ENCODE data around the gene RING1.

The RING1 gene

GRCh38 chr6:33172688-33173534 is 35.4 kb upstream of the RING1 start:
- no peak for DNase-seq

DNA sequence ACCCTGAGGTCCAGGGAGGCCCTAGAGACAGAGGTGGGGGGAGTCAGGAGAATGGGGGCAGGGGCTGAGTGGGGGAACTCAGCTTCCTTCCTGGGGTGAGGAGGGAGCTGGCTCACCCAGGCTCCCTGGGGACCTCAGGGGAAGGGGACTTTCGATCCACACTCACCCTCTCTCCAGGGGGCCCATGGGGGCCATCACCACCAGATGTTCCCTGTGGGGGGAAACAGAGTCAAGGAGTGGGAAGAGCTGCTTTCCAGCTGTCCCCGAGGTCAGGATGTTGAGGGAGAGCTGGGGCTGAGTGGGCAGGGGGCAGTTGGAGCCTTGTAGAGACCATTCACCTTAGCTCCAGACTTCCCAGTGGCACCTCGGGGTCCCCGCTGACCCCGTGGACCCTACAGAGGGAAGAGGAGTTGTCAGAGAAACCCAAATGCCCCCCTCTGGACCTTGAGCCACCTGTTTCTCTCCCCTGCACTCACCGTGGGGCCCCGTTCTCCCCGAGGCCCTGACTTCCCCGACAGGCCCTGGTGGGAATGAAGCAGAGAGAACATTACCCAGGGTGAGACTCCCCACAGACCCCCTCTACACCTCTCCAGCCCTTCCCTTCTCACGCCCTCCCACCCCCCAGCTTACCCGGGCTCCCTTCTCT is 34.6 kb upstream of the RING1 start:
- no peak for DNase-seq

GRCh38 chr6:33174784-33175183 is 33.5 kb upstream of the RING1 start:
- DNase-seq: no peak

GRCh38 chr6:33175436-33176069 is 32.7 kb upstream of the RING1 start:
- DNase-seq: no peak

- no peak for DNase-seq
Measured at GRCh38 chr6:33176906-33177305, 31.4 kb upstream of the RING1 start.

GRCh38 chr6:33177552-33178446 is 30.5 kb upstream of the RING1 start:
- DNase-seq: no peak

- no peak for DNase-seq
Measured at GRCh38 chr6:33178755-33179475, 29.4 kb upstream of the RING1 start.

GRCh38 chr6:33181141-33181540 is 27.2 kb upstream of the RING1 start:
- DNase-seq: no peak

DNA sequence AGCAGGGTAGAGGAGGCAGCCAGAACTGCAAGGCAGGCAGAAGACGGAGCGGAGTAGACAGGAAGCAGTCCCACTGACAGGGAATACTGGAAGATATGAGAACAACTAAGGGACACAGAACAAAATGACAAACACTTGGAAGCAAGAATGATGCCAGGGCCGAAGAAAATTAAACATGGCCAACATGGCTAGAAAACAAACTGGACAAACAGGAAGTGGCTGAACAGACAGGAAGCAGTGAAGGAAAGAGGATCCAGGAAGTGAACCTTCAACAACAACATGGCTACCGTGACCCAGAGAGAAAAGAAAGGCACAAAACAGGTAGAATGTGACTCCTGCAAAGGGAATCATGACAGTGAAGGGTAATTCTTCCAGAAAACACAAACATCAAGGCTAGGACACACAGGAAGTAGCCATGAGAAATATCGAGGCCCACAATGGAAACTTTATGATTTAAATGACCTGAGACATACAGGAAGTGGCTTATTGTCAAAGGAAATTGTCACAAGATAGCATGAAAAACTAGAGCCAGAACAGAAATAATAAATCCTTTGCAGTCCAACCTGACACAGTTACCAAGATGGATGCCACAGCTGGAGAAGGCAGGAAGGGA is 25.1 kb upstream of the RING1 start:
- DNase-seq: no peak

- DNase-seq: no peak
Measured at GRCh38 chr6:33185190-33185589, 23.1 kb upstream of the RING1 start.

DNA sequence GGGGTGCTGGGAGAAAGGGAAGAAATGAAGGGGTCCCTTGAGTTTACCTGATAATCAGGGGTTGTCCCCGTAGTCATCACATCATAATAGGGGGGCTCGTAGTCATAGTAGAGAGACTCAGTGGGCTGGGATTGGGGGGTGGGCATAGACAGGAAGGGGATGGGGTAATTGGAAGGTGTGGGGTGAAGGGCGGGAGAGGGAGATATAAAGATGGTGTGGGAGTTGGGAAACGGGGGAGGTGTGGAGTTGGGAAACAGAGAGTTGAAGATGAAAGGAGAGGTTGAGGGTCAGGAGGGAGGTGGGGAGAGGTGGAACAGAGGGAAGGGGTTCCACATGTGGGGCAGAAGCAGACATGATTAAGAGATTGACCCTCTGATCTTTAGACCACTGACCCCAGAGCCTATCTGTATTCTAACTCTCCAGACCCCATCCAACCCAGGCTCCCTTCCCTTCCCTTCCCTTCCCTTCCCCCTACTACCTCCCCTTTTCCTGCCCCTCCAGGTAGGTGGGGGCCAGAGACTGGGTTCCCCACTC is 22.6 kb upstream of the RING1 start:
- no peak for DNase-seq

DNA sequence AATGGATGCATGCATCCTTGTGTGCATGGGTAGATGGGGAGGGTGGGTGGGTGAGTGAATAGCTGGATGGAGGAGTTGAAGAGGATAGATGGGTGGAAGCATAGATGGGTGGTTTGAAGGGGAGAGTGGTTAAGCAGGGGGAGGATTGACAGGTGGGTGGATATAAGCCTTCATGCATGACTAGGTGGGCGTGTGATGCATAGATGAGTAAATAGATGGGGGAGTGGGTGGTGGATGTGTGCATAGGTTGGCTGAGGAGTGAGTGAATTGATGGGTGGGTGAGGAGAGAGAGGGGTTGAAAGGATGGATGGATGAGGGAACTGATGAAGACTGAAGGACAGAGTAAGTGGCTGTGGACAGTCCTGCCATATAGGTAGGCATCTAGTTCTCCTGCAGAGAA is 20.5 kb upstream of the RING1 start:
- no peak for DNase-seq

DNA sequence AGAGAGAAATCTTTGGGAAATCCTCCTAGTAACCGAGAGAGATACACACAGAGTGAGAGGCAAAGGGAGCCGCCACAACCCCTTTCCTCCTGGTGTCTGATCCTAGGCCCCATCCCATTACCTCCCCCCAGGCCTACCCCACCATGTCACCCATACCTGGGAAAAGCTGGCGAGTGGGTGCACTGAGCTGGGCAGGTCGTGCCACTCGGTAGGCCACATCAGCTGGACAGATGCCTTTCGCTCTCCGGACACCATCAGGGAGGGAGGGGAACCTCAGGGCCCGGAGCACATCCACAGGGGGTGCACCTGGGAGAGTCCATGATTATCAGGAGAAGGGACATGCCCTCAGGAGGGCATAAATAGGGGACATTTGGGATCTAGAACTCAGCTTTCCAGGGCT is 19.1 kb upstream of the RING1 start:
- DNase-seq: no peak

DNA sequence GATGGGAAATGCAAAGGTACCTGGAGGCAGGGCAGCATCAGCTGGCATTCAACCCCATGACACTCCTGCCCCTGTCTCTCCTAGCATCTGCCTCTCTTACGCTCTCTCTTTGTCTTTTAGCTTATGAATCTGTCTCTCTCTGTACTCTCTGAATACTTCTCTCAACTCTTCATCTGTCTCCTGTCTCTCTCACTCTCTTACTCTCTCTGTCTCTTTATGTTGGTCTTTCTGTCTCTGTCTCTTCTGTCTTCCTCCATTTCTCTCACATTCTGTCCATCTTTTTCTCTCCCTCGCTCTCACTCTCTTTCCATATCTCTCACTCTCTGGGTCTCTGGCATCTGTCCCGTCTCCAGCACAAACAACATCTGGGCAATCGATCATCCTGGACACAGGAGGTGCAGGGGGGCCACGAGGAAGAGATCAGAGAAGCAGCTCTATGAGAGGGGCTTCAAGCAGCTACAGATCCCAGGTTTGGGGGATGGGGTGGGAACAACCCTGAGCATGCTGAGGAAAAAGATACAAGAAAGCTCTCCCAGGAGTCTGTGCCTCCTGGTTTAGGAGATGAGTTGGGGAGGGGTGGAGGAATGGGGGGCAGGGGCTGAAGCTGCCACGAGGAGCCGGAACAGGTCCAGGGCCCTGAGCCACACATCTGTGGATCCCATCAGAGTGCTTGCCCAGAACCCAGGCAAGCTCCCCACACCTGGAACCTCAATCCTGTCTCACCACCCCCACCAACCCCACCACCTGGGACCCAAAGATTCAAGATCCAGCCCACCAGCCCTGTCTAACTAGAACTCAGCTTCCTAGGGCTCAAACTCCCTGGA is 18.5 kb upstream of the RING1 start:
- DNase-seq: no peak

GRCh38 chr6:33190504-33191107 is 17.7 kb upstream of the RING1 start:
- no peak for DNase-seq

- no peak for DNase-seq
Measured at GRCh38 chr6:33191383-33192104, 16.8 kb upstream of the RING1 start.

GRCh38 chr6:33192105-33192646 is 16.1 kb upstream of the RING1 start, which contains the start of gene COL11A2:
Gene COL11A2, minus strand, starts transcription at chr6:33192467. Its CDS starts 227 bp downstream, at chr6:33192240.
- DNase-seq: no peak

DNA sequence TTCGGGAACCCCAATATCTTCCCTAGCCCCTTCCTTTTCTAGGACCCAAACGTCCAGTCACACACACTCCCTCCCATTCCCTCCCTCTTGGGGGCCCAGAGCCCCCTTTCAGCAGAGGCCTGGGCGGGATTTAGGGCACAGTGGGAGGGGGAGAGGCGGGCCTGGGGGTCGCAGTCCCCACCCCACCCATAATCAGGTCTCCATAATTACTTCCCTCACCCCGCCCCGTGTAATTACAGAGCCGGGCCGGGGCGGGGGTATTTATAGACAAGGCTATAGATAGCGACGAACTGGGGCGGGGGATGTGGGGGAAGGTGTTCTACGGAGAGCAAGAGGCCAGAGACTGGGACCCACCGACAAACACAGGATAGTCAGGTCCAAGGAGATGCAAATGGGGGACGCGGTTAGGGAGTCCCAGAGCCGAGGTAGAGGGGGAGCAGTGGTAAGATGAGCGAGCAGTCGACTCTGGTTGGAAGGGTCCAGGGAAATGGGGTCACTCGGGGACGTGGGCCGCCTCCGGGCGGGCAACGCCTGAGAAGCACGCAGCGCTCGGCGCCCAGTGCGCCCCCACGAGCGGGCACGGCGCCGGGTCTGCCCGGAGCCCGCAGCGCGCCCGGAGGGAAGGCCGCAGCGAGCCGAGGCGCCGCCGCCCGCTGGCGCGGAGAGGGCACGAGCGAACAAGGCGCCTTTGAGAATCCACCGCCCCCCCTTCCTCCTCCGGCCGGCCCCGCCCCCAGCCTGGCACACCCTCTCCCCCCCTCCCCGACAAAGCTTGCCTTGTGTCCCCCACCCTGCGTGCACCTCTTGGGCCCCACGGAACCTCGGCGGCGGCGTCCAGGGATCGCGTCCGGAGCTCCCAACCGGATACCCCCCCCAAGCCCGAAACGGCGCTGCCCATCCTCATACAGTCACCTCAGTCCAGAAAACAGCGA is 15.4 kb upstream of the RING1 start:
- no peak for DNase-seq

All from DMS 273 treated with DMSO at 0.1 percent for 48 hours (cell line).